Kidney glomerular epithelial cell (primary cell): ENCODE measurements around the gene OSBPL7.

Experiments used
- DNase-seq: peaks from one replicate; lab custom pipeline; 2025; lab: John Stamatoyannopoulos, UW

The OSBPL7 gene

DNA sequence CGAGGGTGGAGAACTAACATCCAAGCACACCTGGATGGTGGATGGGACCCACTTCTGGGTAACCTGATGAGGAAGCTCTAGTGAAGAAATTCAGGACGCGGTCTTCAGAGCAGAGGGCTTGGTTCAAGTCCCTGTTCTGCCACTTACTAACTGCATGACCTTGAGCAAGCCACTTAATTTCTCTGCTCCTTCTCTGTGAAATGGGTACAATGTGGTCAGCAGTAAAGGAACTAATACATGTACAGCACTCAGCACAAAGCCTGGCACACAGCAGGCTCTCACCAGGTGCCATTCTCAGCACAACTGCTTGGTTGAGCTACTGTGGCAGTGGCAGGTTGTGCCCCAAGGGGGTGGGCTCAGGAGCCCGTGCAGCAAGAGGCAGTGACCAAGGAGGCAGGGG lies 1.9 kb upstream of the OSBPL7 start:
- DNase-seq, result no peak

DNA sequence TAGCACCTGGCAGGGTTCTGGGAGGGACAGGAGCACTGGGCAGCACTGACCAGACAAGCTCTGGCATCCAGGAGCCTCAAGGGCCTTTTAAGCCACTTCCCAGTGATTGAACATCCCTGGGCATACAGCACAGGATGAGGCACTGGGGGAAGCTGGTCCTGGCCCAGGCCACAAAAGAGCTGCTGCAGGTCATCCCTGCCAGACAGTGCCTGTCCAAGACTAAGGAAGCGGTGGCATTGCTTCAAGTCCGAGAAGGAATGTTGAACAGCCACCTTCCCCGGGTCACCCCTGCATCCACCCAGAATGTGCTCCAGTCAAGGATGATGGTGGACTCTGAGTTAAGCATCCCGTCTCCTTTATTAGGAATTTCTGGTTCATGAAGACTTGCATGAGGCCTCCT lies 1.2 kb upstream of the OSBPL7 start:
- no peak for DNase-seq

DNA sequence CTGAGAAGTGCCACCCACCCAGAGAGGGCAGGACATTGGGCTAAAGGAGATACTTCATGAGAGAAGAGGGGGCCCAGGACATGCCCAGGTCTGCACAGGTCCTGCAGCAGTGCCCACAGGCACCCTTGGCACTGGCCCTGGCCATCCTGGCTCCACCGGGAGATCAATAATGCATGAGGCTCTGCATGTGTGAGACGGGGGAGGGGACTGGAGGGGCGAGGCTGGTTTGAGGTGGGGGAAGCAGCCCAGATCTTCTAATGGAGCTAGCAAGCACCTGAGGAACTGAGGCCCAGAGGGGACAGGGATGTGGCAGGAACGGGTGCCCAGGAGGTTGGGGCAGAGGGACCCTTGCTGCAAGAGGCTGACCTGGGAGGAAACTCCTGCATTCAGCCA lies 567 bp downstream of the OSBPL7 start:
- no peak for DNase-seq

DNA sequence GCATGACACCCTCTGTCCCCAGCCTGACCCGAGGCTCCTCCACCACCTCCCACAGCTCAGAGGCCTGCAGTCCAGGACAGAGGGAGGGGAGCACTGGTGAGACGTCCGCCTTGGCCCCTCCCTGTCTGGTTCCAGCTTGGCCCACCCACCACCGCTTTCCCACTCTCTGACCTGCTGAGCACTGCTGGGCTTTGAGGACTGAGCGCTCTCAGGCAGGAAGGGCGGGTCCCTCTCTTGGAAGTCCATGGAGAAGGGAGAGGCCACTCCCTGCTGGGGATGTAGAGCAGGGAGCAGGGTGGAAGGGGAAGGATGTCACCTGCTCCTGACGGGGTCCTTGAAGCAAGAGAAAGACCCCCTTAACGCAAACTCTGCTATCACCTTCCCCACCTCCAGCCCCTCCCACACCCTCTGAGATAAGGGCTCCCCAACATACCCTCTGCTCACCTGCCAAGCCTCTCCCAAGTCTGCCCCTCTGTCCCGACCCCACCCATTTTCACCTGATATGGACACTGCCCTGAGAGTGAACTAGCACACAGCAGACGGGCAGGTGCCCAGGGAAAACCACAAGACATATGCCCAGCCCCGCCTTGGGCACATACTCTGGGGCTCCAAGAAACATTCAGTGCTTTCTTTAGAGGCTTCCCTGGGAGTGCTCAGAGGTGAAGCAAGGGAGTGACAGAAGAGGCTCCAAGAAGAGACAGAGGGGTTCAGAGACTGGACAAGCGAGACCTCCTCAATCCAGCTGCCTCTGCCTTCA lies 1.4 kb downstream of the OSBPL7 start:
- DNase-seq, result no peak

DNA sequence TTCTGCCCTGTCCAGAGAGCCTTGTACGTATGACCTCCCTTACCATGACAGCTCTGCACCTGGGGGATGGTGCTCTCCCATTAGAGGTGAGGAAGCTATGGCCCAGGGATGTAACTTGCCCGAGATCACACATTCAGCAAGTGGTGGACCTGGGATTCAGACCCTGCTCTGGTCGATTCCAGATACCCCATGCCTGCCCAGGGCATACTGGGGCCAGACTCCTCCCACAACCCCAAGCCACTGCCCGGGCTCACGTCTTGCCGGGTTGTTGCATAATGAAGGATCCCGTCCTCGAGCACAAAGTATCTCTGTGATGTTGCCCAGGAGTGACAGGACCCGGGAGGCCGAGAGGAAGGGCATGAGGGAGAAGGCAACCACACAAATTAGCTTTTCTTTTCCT lies 2.1 kb downstream of the OSBPL7 start:
- no peak for DNase-seq

DNA sequence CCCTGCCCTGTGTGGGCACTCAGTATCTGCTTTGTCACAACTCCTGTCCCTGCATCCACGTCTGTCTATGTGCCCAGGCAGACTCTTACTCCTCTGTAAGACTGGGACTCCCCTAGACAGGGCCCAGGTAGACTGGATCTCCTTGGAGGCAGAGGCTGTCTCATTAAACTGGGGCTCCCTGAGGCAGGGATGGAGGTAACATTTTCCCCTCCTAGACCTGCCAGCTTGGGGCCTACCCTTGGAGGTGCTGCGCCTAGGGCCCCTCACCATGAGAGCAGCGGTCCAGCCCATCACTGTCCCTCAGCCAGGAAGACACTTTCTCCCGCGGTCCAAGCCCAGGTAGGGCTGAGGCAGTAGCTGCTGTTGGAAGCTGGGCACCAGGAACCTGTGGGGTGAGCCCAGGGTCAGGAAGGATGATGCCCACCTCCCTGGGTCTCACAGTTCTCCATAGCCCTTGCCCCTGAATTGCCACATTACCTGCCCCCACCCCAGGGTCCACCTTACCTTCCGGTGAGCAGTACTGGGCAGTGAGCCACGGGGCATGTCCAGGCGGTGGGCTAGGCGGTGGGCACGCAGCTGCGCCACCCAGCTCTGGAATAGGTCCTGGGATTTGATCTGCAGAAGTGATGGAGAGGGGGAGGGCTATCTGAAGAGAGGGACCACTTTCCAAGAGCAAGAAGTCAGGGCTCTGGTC lies 3.4 kb downstream of the OSBPL7 start:
- no peak for DNase-seq

DNA sequence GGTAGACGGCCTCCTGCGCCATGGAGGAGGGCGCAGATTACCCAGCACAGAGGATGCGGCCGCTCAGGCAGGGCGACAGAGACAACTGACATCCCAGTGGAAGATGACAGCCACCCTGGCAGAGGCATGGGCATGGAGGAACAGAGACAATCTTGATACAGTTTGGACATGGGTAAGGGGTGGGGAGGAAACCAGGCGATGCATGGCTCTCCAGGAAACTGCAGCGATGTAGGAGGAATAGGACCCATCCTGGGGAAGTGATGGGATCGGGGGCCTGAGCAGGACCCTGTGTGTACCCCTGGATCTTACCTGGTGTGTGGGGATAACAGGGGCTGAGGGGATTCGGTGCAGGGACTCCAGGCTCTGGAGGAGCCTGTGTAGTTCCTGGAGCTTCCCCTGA lies 4.6 kb downstream of the OSBPL7 start:
- no peak for DNase-seq

DNA sequence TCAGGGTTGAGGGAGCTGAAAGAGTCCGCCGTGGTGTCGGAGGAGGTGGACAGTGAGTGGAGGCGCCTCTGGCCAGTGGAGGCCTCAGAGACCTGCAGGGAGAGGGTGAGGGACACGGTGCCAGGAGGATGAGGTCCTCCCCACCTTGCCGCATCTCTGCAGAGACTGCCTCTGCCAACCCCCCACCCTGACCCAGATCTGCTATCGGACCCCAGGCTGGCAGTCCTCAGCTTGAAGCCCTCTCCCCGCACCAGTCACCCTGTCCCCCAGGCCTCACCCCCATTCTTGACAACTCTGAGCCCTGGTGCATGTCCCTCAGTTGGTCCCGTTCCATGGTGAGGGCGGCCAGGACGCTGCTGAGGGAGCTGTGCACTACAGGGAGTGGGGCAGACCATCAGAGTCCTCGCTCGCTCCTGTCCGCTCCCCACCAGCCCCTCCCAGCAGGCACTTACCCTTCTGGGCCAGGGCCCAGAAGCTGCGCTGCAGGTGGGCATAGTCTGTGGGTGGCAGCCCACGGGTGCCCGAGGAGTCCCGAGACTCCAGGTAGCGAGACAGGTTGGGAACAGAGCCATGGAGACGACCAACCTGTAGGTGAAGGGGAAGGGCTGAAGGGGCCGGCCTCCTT lies 5.4 kb downstream of the OSBPL7 start:
- DNase-seq, result no peak

DNA sequence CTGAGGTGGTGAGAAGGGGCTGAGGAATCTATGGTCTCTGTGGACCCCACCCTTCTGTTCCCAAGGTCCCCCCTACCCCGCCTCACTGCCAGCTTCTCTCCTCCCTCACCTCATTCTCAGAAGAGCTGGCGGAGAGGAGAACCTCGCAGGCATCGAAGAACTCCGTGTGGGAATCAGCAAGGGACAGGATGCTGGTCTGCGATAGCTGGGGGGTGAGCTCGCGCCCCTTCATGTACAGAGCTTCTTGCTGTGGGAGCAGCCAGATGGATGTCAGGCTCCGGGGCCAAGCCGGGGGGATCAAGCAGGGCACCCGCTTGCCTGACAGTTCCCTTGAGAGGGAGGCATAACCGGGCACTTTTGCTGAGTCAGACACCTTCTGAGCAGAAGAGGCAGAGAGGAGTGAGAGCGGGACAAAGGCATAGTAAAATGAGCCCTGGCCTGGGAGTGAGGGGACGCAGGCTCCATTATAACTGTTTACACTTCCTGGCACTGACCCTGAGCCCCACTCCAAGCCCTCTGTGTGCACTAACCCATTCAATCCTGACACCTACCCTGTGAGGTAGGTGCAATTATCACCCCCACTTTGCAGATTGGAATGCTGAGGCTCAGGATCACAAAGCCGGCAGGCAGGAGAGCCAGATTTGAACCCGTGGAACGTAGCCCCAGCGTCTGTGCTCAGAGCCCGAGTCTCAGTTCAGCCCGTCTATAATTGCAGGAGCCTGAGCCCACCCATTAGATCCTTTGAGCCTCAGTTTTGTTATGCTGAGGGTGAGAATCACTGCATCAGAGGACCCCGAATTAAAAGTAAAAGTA lies 6.3 kb downstream of the OSBPL7 start:
- DNase-seq, result no peak

DNA sequence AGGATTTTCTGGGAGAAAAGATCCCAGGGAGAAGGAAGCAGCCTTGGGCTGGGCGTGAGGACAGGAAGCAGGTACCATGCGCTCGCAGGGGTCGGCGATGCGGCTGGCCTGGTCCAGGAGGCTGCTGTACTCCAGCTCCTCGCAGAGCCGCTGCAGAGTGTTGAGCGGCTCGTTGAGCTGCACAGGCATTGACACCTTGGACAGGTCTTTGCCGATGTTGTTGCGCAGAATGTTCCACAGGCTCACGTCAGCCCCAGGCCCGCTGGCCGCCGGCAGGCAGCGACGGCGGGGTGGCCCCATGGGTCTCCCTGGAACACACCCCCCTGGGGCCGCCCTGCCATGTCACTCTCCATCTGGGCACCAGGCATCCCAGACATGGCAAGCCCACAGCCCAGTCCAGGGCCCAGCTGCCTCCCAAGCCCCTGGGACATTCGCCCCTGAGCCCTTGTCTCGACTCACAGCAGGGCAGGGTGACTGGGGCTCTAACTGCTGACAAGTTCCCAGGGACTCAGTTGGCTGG lies 8.0 kb downstream of the OSBPL7 start:
- DNase-seq, result no peak

DNA sequence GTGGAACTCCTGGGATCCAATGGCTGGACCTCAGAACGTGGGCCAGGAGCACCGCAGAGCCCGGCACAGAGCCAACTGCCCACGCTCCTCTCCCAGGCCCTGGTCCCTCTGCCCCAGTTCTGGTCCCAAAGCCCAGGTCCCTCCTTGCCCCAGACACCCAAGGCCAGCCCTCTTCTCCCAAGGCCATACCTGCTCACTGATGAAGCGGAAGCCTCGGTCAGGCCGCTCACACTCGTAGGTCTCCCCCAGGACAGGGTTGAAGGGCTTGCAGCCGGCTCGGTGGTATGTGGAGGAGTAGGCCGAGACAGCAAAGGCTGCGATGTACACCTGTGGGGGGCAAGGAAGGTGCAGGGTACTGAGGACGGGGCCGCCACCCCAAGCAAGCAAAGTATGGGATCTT lies 8.5 kb downstream of the OSBPL7 start:
- no peak for DNase-seq

DNA sequence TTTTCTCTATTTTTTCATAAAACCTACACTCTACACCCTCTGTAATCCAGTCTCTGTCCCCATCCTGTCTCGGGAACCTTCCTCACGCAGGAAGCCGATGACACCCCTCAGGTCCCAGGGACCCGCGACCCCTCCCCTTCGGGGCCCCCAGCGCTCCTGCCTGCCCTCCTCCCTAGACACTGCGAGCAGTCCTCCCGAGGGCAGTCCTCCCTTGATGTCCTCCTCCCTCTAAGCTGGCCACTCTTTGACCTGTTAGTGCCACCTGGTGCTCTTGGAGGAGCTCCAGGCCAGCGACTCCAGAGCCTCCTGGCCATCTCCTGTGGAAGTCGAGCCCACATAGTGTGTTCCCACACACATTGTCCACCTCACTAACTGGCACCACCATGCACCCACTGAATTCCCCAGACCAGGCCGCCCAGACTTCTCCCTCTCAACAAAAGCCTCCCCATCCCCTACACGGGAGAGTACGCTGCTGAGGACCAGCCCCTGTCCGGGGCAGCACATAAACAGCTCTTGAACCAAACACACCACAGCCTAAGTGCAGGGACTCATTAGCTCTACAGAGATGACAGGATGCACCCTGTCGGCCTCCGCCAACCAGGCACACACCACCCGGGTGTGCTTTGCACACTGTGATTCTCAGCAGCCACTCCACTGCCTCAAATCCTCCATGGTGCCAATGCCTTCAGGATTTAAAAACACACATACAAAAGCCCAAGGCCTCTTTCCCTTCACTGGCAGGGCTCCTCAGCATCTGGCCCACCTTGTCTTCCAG lies 9.3 kb downstream of the OSBPL7 start:
- DNase-seq, result no peak

DNA sequence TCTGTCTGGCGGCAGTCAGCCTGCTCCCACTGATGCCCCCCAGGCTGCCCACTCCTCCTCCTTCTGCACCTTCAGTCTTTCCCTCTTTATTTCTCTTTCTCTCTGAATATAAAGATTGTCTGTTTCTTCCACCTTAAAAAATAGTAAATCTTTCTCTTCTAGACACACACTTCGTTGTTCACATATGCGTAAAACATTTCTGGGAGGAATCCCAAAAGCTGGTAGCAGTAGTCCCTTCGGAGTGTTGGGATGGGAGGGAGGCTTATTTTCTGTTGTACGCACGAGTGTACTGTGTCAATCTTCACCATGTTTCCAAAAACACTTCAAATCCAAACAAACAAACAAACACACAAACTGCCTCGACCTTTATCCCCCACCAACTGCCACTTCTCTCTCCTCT lies 9.9 kb downstream of the OSBPL7 start:
- no peak for DNase-seq

DNA sequence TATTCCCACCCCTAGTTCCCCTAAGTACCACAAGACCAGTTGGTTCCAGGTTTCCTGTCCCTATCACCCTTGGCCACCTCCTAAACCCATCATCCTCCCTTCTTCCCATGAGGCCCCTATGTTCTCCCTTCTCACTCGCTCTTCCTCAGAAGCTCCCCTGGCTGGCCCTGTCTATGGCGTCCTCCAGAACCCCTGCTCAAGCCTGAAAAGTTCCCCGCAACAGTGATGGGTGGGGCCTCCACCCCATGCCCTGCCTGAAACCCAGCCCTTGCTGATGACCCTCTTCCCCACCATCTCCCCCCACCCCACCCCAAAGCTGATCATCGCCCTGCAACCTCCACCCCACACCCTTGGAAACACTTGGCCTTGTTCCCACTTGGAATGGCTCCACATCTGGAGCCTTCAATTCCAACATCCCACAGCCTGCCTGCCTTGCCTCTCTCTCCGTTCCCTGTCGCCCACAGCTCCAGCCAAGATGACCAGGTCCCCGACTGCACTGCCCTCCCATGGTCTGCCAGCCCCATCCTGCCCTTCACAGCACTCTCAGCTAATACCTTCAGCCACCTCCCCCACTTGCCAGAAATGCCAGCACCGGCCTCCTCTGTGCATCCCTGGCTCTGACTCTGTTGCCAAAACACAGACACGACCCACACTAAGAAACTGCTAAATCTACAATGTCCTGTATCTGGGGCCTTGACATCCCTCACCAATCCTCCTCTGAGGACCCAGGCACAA lies 10.5 kb downstream of the OSBPL7 start:
- no peak for DNase-seq

DNA sequence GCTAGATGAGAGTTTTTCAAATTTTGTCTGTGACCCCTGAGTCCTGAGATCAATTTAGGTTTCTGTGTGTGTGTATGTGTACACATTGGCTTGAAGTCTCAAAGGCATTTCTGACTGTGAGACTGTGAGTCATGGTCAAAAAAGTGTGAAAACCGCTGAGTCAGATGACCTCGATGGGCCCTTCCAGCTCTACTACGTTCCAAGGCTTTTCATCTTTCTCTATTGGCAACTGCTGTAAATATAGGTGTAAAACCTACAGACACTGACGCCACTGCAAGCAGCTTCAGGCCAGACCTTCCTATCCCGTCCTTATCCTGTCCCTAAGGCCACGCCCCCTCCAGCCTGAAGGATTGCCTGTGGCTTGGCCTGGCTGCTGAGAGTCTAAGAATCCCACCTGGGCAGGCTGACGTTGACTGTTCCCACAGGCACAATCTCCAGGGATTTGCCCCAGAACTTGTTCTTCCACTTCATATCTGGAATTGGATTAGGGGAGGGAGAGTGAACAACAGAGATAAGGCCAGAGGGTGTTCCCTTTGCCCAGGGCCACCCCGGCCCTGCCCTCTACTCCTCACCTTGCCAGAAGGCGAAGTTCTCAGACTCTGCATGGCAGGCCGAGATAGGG lies 11.3 kb downstream of the OSBPL7 start:
- peak; percentile 87 for DNase-seq

DNA sequence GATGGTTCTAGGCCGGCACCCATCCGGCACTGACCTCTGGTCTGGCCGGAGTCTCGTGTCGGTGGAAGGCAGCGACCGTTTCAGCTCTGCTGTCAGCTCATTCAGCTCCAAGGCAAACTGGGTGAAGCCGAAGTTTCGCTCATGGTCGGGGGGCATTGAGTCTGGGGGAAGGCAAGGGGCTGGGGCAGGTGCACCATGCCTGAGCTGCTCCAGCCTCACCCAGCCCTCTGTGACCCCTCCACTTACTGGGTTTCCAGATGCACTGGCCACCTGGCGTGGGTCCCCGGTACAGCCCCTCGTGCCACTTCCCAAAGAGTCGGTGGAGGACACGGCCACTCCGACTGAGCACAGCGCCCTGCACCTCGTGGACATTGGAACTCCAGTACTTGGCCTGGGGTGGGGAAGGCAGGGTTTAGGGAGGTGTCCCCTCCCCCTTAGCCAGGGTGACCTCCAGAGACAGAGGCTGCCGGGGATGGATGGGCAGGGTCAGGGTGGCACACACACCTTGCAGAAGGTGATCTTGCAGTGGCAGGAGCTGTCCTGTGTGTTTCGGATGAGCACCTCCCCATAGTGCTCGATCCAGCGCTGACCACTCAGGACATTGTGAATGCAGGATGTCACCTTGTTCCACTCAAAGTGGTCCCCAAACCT lies 12.6 kb downstream of the OSBPL7 start:
- DNase-seq, result no peak

DNA sequence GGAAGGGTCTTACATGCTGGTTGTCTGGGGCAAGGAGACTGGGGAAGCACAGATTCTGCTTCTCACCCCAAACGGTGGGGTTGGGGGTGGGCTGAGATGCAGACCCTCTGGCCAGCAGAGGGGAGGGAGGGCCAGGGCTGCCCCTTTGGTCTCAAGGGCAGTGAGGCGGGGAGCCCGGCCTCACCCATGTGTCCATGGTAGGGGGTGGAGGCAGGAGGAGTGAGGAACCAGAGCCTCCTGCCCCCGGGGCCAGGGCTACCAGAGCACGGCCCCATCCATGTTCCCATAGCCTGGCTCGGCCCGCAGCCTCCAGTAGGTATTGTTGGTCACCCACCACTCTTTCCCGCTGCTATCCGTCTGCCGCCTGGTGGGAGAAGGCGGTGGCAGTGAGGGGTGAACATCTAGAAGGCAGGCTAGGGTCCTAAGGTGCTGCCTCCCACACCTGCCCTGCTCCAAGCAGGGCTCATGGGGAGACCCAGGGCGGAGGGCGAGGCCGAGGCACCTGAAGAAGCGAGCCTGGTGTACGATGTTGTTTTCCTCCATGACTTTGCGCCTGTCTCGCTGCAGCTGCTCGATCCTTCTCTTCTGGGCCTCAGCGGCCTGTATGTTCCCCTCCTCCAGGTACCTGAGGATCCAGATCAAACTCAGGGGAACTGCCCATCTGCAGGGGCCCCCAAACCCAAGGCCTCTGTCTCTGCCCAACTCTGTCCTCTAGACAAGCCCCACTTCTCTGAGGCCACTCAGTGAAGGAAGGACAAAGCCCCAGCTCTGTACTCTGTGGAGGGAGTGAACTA lies 13.4 kb downstream of the OSBPL7 start:
- no peak for DNase-seq

DNA sequence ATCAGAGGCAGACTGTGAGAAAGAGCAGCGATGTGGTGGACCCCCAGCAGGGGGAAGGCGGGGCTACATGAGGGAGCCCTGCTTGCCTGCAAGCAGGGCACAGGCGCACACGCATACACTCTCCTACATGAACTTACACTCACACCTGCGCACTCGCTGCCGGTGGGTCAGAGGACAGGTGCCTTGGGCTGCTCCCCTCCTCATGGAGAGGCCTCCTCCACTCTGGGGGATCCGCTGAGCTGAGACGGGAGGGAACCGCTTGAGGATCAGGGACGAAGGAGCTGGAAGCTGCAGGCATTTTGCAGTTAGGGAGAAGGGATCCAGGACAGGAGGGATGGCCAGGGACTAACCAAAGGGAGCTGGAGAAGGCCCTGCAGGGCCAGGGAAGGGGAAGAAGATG lies 14.2 kb downstream of the OSBPL7 start:
- no peak for DNase-seq

DNA sequence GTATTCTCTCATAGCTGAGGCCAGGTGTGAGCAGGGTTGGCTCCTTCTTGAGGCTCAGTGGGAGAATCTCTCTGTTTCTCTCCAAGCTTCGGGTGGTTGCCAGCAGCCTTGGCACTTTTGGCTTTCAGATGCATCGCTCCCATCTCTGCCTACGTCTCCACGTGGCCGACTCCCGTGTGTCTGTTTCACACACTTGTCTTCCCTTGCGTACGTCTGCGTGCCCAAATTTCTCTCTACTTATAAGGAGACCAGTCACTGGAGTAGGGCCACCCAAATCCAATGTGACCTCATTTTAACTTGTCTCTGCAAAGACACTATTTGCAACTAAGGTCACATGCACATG lies 14.7 kb downstream of the OSBPL7 start:
- DNase-seq, result no peak
